ENCODE measurements around the gene RAB37. TPM values are rescaled to one million over a fixed set of nuclear protein-coding genes. Genes with fewer than 3 reads are reported as not detected.

Gene RAB37
- total and polyA plus RNA-seq, 4 donors, result 2.5 to 6.9 (median 4.3) TPM

- Histone ChIP-seq H3K36me3 (ENCODE audit: control insufficient read depth, insufficient read depth, low read length) (peaks cover 18% of the 10 kb centered on the region), H3K27ac (ENCODE audit: low read depth, low read length) (peak within 1 kb of the TSS; percentile 81), H3K27me3 (ENCODE audit: control insufficient read depth, insufficient read depth, low read length) (peaks cover 38% of the 10 kb centered on the region), H3K4me3 (ENCODE audit: low read depth, low read length) (peak within 1 kb of the TSS; percentile 84), H3K4me1 (ENCODE audit: control insufficient read depth, insufficient read depth, low read length) (peaks cover 70% of the 10 kb centered on the region), H3K9me3 (ENCODE audit: control insufficient read depth, insufficient read depth, low read length) (no peaks in the 10 kb centered on the region)
- under 1% methylated on average over 90 of the region's 90 CpGs for WGBS (ENCODE audit: insufficient coverage)
- peak in 5 of 6 donors; percentile 62 to 96 (median 82) for DNase-seq (ENCODE audit: low read depth in 4 of 6, low spot score in 6 of 6)
These were observed 11.6 kb downstream of the RAB37 start, which contains the start of gene NHERF1 for GRCh38 chr17:74748529-74749278. TSS of gene NHERF1 (plus strand) at chr17:74748628. CDS start at chr17:74748847, 219 bp downstream.

DNA sequence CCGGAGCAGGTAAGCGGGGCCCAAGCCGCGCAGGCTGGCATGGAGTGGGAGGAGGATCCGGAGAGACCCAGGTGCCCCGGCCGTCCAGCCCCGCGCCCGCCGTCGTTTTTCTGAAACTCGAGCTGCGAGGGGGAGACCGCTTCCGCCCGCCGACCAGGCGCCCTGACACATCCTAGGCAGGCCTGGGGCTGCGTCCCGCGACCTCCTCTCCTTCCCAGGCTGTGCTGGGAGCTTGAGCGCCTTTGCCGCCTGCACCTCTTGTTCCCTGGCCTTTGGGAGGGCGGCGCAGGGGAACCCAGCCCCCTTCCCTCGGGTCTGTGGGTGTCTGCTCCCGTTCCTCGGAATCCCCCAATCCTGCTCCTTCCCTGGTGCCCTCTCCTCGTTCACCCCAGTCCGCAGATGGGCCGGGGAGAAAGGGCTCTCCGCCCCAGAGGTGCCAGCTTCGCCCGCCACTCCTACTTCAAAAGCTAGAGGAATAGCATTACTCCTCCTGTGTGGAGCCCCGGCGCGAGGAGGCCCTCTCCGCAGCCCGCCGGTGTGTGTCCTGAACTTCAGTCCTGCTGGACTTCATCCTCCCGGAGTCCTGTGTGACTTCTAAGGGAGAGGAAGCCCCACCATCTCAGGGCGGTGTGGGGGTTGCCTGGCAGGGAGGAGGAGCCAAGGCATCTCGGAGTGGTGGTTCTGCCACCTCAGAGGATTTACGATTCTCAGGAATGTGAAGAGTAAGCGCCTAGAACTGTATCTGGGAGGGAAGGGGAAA is 12.4 kb downstream of the RAB37 start:
- 5% methylated on average over 46 of the region's 46 CpGs for WGBS (ENCODE audit: insufficient coverage)
- Histone ChIP-seq H3K4me1 (ENCODE audit: control insufficient read depth, insufficient read depth, low read length) (peaks cover 66% of the 10 kb centered on the region), H3K36me3 (ENCODE audit: control insufficient read depth, insufficient read depth, low read length) (peaks cover 18% of the 10 kb centered on the region), H3K27ac (ENCODE audit: low read depth, low read length) (peak overlapping the region; percentile 81), H3K4me3 (ENCODE audit: low read depth, low read length) (peak overlapping the region; percentile 84), H3K27me3 (ENCODE audit: control insufficient read depth, insufficient read depth, low read length) (peaks cover 37% of the 10 kb centered on the region), H3K9me3 (ENCODE audit: control insufficient read depth, insufficient read depth, low read length) (no peaks in the 10 kb centered on the region)
- DNase-seq (ENCODE audit: low read depth in 4 of 6, low spot score in 6 of 6), result no peak

- peaks cover 64% of the 10 kb centered on the region for H3K4me1 ChIP-seq (ENCODE audit: control insufficient read depth, insufficient read depth, low read length)
- DNase-seq (ENCODE audit: low read depth in 4 of 6, low spot score in 6 of 6), result no peak
- WGBS (ENCODE audit: insufficient coverage), result 34% methylated on average over 6 of the region's 6 CpGs
- peaks cover 32% of the 10 kb centered on the region for H3K27me3 ChIP-seq (ENCODE audit: control insufficient read depth, insufficient read depth, low read length)
- peak overlapping the region; percentile 84 for H3K4me3 ChIP-seq (ENCODE audit: low read depth, low read length)
- H3K27ac ChIP-seq (ENCODE audit: low read depth, low read length), result peak overlapping the region; percentile 81
- no peaks in the 10 kb centered on the region for H3K9me3 ChIP-seq (ENCODE audit: control insufficient read depth, insufficient read depth, low read length)
- H3K36me3 ChIP-seq (ENCODE audit: control insufficient read depth, insufficient read depth, low read length), result peaks cover 18% of the 10 kb centered on the region
These were observed 12.9 kb downstream of the RAB37 start for GRCh38 chr17:74750039-74750326.

DNA sequence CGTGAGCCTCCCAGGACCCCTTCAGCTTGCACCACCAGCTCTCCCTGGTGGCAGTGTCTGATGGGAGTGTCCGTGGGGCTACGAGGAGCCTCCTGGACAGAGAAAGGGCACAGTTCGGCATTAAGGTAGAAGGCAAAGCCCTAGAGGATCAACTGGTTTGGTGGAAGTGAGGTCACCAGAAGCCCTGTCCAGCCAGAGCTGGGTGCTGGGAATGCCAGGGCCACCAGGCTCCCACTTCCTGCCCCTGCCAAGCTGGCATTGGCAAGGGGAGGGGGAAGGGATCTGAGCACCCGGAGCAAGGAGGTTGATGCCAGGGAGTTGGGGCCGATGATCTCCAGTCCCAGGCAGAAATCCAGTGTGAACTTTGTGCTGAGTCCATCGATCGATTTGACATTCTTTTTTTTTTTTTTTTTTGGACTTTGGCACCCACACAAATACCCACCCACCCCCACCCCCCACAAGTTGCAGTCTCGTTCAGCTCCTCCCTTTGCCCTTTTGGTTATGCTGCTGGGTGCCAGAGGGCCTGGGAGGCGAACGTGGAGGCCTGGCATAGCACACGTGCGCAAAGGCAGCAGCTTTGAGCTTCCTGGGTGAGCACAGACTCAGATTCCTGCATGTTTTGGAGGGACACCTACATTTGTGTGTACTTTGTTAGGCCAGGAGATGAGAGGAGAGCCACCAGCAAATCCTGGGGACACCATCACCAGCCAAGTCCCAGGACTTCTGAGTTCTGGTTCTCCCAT is 13.4 kb downstream of the RAB37 start:
- Histone ChIP-seq H3K36me3 (ENCODE audit: control insufficient read depth, insufficient read depth, low read length) (peaks cover 18% of the 10 kb centered on the region), H3K4me3 (ENCODE audit: low read depth, low read length) (peak overlapping the region; percentile 84), H3K9me3 (ENCODE audit: control insufficient read depth, insufficient read depth, low read length) (no peaks in the 10 kb centered on the region), H3K4me1 (ENCODE audit: control insufficient read depth, insufficient read depth, low read length) (peaks cover 64% of the 10 kb centered on the region), H3K27me3 (ENCODE audit: control insufficient read depth, insufficient read depth, low read length) (peaks cover 27% of the 10 kb centered on the region), H3K27ac (ENCODE audit: low read depth, low read length) (peak overlapping the region; percentile 81)
- DNase-seq (ENCODE audit: low read depth in 4 of 6, low spot score in 6 of 6), result no peak
- WGBS (ENCODE audit: insufficient coverage), result 70% methylated on average over 9 of the region's 13 CpGs

GRCh38 chr17:74752415-74752814 is 15.4 kb downstream of the RAB37 start:
- H3K27me3 ChIP-seq (ENCODE audit: control insufficient read depth, insufficient read depth, low read length), result peaks cover 18% of the 10 kb centered on the region
- DNase-seq (ENCODE audit: low read depth in 4 of 6, low spot score in 6 of 6), result no peak
- H3K9me3 ChIP-seq (ENCODE audit: control insufficient read depth, insufficient read depth, low read length), result no peaks in the 10 kb centered on the region
- peaks cover 21% of the 10 kb centered on the region for H3K36me3 ChIP-seq (ENCODE audit: control insufficient read depth, insufficient read depth, low read length)
- peaks cover 70% of the 10 kb centered on the region for H3K4me1 ChIP-seq (ENCODE audit: control insufficient read depth, insufficient read depth, low read length)
- H3K27ac ChIP-seq (ENCODE audit: low read depth, low read length), result no peak overlapping the region
- H3K4me3 ChIP-seq (ENCODE audit: low read depth, low read length), result no peak overlapping the region
- 89% methylated on average over 3 of the region's 9 CpGs for WGBS (ENCODE audit: insufficient coverage)

- Histone ChIP-seq H3K4me1 (ENCODE audit: control insufficient read depth, insufficient read depth, low read length) (peaks cover 70% of the 10 kb centered on the region), H3K27ac (ENCODE audit: low read depth, low read length) (no peak overlapping the region), H3K9me3 (ENCODE audit: control insufficient read depth, insufficient read depth, low read length) (no peaks in the 10 kb centered on the region), H3K27me3 (ENCODE audit: control insufficient read depth, insufficient read depth, low read length) (peaks cover 13% of the 10 kb centered on the region), H3K36me3 (ENCODE audit: control insufficient read depth, insufficient read depth, low read length) (peaks cover 23% of the 10 kb centered on the region), H3K4me3 (ENCODE audit: low read depth, low read length) (no peak overlapping the region)
- DNase-seq (ENCODE audit: low read depth in 4 of 6, low spot score in 6 of 6), result no peak
- 94% methylated on average over 2 of the region's 7 CpGs for WGBS (ENCODE audit: insufficient coverage)
These were observed 15.9 kb downstream of the RAB37 start for GRCh38 chr17:74752822-74753401.

GRCh38 chr17:74754832-74755231 is 17.8 kb downstream of the RAB37 start:
- peaks cover 81% of the 10 kb centered on the region for H3K4me1 ChIP-seq (ENCODE audit: control insufficient read depth, insufficient read depth, low read length)
- H3K4me3 ChIP-seq (ENCODE audit: low read depth, low read length), result no peak overlapping the region
- H3K27ac ChIP-seq (ENCODE audit: low read depth, low read length), result no peak overlapping the region
- peaks cover 31% of the 10 kb centered on the region for H3K36me3 ChIP-seq (ENCODE audit: control insufficient read depth, insufficient read depth, low read length)
- 88% methylated on average over 3 of the region's 3 CpGs for WGBS (ENCODE audit: insufficient coverage)
- H3K27me3 ChIP-seq (ENCODE audit: control insufficient read depth, insufficient read depth, low read length), result peaks cover under 1% of the 10 kb centered on the region
- DNase-seq (ENCODE audit: low read depth in 4 of 6, low spot score in 6 of 6), result no peak
- no peaks in the 10 kb centered on the region for H3K9me3 ChIP-seq (ENCODE audit: control insufficient read depth, insufficient read depth, low read length)

- no peak for DNase-seq (ENCODE audit: low read depth in 4 of 6, low spot score in 6 of 6)
- peaks cover 81% of the 10 kb centered on the region for H3K4me1 ChIP-seq (ENCODE audit: control insufficient read depth, insufficient read depth, low read length)
- no peaks in the 10 kb centered on the region for H3K9me3 ChIP-seq (ENCODE audit: control insufficient read depth, insufficient read depth, low read length)
- H3K27ac ChIP-seq (ENCODE audit: low read depth, low read length), result no peak overlapping the region
- WGBS (ENCODE audit: insufficient coverage), result 91% methylated on average over 2 of the region's 8 CpGs
- no peaks in the 10 kb centered on the region for H3K27me3 ChIP-seq (ENCODE audit: control insufficient read depth, insufficient read depth, low read length)
- no peak overlapping the region for H3K4me3 ChIP-seq (ENCODE audit: low read depth, low read length)
- H3K36me3 ChIP-seq (ENCODE audit: control insufficient read depth, insufficient read depth, low read length), result peaks cover 28% of the 10 kb centered on the region
These were observed 18.5 kb downstream of the RAB37 start for GRCh38 chr17:74755533-74755932.

DNA sequence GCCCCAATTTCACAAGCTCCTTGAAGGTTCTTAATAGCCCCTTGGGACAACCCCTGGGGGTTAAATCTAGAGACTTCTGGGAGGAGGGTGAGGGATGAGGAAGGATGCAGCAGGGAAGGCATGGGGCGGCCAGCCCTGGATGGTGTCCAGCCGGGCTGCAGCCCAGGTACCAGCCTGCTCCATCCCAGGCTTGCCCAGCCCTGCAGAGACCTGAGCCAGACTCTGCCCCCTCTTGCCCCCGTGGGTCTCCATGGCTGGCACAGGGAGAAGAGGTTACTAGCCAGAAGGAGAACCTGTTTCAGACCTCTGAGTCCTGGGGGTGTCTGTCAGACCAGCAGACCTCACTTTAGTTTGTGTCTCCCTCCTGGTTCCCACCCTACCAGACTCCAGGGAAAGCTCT is 19.8 kb downstream of the RAB37 start:
- H3K27ac ChIP-seq (ENCODE audit: low read depth, low read length), result peak overlapping the region; percentile 88
- 53% methylated on average over 3 of the region's 3 CpGs for WGBS (ENCODE audit: insufficient coverage)
- H3K4me1 ChIP-seq (ENCODE audit: control insufficient read depth, insufficient read depth, low read length), result peaks cover 82% of the 10 kb centered on the region

More for the DNA sequence above, 19.8 kb downstream of the RAB37 start:
- H3K9me3 ChIP-seq (ENCODE audit: control insufficient read depth, insufficient read depth, low read length), result no peaks in the 10 kb centered on the region
- no peaks in the 10 kb centered on the region for H3K27me3 ChIP-seq (ENCODE audit: control insufficient read depth, insufficient read depth, low read length)
- DNase-seq (ENCODE audit: low read depth in 4 of 6, low spot score in 6 of 6), result no peak
- no peak overlapping the region for H3K4me3 ChIP-seq (ENCODE audit: low read depth, low read length)
- H3K36me3 ChIP-seq (ENCODE audit: control insufficient read depth, insufficient read depth, low read length), result peaks cover 23% of the 10 kb centered on the region
